ENCODE measurements around the gene RBM38.
A peak's percentile ranks its signal among the peaks of the same experiment; 100 is the strongest.

RBM38 gene

GRCh38 chr20:57442888-57443239 is 51.7 kb downstream of the RBM38 start:
- H3K9ac ChIP-seq (ENCODE audit: low read length), result no peak overlapping the region
- peaks cover 9% of the 10 kb centered on the region for H3K9me3 ChIP-seq (ENCODE audit: control insufficient read depth, low read length)

GRCh38 chr20:57443349-57444265 is 52.4 kb downstream of the RBM38 start:
- no peaks in the 10 kb centered on the region for H3K36me3 ChIP-seq (ENCODE audit: control insufficient read depth, insufficient read depth, low read length, severe bottlenecking)
- H3K27me3 ChIP-seq (replicated peaks; ENCODE audit: control insufficient read depth, insufficient read depth, low read length), result peaks cover 23% of the 10 kb centered on the region
- H3K9me3 ChIP-seq (ENCODE audit: control insufficient read depth, low read length), result peaks cover 9% of the 10 kb centered on the region
- H3K4me1 ChIP-seq (ENCODE audit: control insufficient read depth, insufficient read depth, low read length), result peaks cover 22% of the 10 kb centered on the region
- no peak for DNase-seq (ENCODE audit: low read depth)
- no peak overlapping the region for H3K4me3 ChIP-seq (ENCODE audit: low read length)
- H3K9ac ChIP-seq (ENCODE audit: low read length), result no peak overlapping the region

More at GRCh38 chr20:57442888-57443239, 51.7 kb downstream of the RBM38 start:
- H3K36me3 ChIP-seq (ENCODE audit: control insufficient read depth, insufficient read depth, low read length, severe bottlenecking), result no peaks in the 10 kb centered on the region
- H3K4me3 ChIP-seq (ENCODE audit: low read length), result no peak overlapping the region
- DNase-seq (ENCODE audit: low read depth), result no peak
- peaks cover 22% of the 10 kb centered on the region for H3K4me1 ChIP-seq (ENCODE audit: control insufficient read depth, insufficient read depth, low read length)
- peaks cover 21% of the 10 kb centered on the region for H3K27me3 ChIP-seq (replicated peaks; ENCODE audit: control insufficient read depth, insufficient read depth, low read length)

GRCh38 chr20:57444394-57445048 is 53.3 kb downstream of the RBM38 start:
- Histone ChIP-seq H3K27me3 (replicated peaks; ENCODE audit: control insufficient read depth, insufficient read depth, low read length) (peaks cover 32% of the 10 kb centered on the region), H3K36me3 (ENCODE audit: control insufficient read depth, insufficient read depth, low read length, severe bottlenecking) (no peaks in the 10 kb centered on the region), H3K4me1 (ENCODE audit: control insufficient read depth, insufficient read depth, low read length) (peaks cover 22% of the 10 kb centered on the region), H3K9me3 (ENCODE audit: control insufficient read depth, low read length) (peaks cover 9% of the 10 kb centered on the region), H3K9ac (ENCODE audit: low read length) (no peak overlapping the region), H3K4me3 (ENCODE audit: low read length) (no peak overlapping the region)
- no peak for DNase-seq (ENCODE audit: low read depth)

GRCh38 chr20:57445298-57445697 is 54.1 kb downstream of the RBM38 start:
- peaks cover 32% of the 10 kb centered on the region for H3K27me3 ChIP-seq (replicated peaks; ENCODE audit: control insufficient read depth, insufficient read depth, low read length)
- no peak overlapping the region for H3K9ac ChIP-seq (ENCODE audit: low read length)
- DNase-seq (ENCODE audit: low read depth), result peak; percentile 22
- H3K9me3 ChIP-seq (ENCODE audit: control insufficient read depth, low read length), result peaks cover 9% of the 10 kb centered on the region
- H3K36me3 ChIP-seq (ENCODE audit: control insufficient read depth, insufficient read depth, low read length, severe bottlenecking), result no peaks in the 10 kb centered on the region
- no peak overlapping the region for H3K4me3 ChIP-seq (ENCODE audit: low read length)
- peaks cover 20% of the 10 kb centered on the region for H3K4me1 ChIP-seq (ENCODE audit: control insufficient read depth, insufficient read depth, low read length)

GRCh38 chr20:57445774-57446173 is 54.6 kb downstream of the RBM38 start:
- peaks cover 9% of the 10 kb centered on the region for H3K9me3 ChIP-seq (ENCODE audit: control insufficient read depth, low read length)
- DNase-seq (ENCODE audit: low read depth), result no peak

GRCh38 chr20:57448764-57449354 is 57.7 kb downstream of the RBM38 start:
- peaks cover 9% of the 10 kb centered on the region for H3K9me3 ChIP-seq (ENCODE audit: control insufficient read depth, low read length)
- H3K27me3 ChIP-seq (replicated peaks; ENCODE audit: control insufficient read depth, insufficient read depth, low read length), result peaks cover 35% of the 10 kb centered on the region
- no peak overlapping the region for H3K9ac ChIP-seq (ENCODE audit: low read length)
- peaks cover 23% of the 10 kb centered on the region for H3K4me1 ChIP-seq (ENCODE audit: control insufficient read depth, insufficient read depth, low read length)
- no peaks in the 10 kb centered on the region for H3K36me3 ChIP-seq (ENCODE audit: control insufficient read depth, insufficient read depth, low read length, severe bottlenecking)
- H3K4me3 ChIP-seq (ENCODE audit: low read length), result no peak overlapping the region
- no peak for DNase-seq (ENCODE audit: low read depth)

More at GRCh38 chr20:57445774-57446173, 54.6 kb downstream of the RBM38 start:
- Histone ChIP-seq H3K4me3 (ENCODE audit: low read length) (no peak overlapping the region), H3K4me1 (ENCODE audit: control insufficient read depth, insufficient read depth, low read length) (peaks cover 18% of the 10 kb centered on the region), H3K9ac (ENCODE audit: low read length) (no peak overlapping the region), H3K27me3 (replicated peaks; ENCODE audit: control insufficient read depth, insufficient read depth, low read length) (peaks cover 32% of the 10 kb centered on the region), H3K36me3 (ENCODE audit: control insufficient read depth, insufficient read depth, low read length, severe bottlenecking) (no peaks in the 10 kb centered on the region)

- Histone ChIP-seq H3K9ac (ENCODE audit: low read length) (no peak overlapping the region), H3K4me3 (ENCODE audit: low read length) (no peak overlapping the region), H3K36me3 (ENCODE audit: control insufficient read depth, insufficient read depth, low read length, severe bottlenecking) (no peaks in the 10 kb centered on the region), H3K4me1 (ENCODE audit: control insufficient read depth, insufficient read depth, low read length) (peaks cover 23% of the 10 kb centered on the region), H3K27me3 (replicated peaks; ENCODE audit: control insufficient read depth, insufficient read depth, low read length) (peaks cover 42% of the 10 kb centered on the region), H3K9me3 (ENCODE audit: control insufficient read depth, low read length) (peaks cover 9% of the 10 kb centered on the region)
- DNase-seq (ENCODE audit: low read depth), result no peak
These were observed 58.5 kb downstream of the RBM38 start for GRCh38 chr20:57449398-57450354.

- Histone ChIP-seq H3K27me3 (replicated peaks; ENCODE audit: control insufficient read depth, insufficient read depth, low read length) (peaks cover 44% of the 10 kb centered on the region), H3K4me3 (ENCODE audit: low read length) (no peak overlapping the region), H3K9me3 (ENCODE audit: control insufficient read depth, low read length) (peaks cover 9% of the 10 kb centered on the region), H3K36me3 (ENCODE audit: control insufficient read depth, insufficient read depth, low read length, severe bottlenecking) (no peaks in the 10 kb centered on the region), H3K9ac (ENCODE audit: low read length) (no peak overlapping the region), H3K4me1 (ENCODE audit: control insufficient read depth, insufficient read depth, low read length) (peaks cover 20% of the 10 kb centered on the region)
- peak; percentile 12 for DNase-seq (ENCODE audit: low read depth)
These were observed 59.2 kb downstream of the RBM38 start for GRCh38 chr20:57450419-57450818.

GRCh38 chr20:57450931-57451330 is 59.7 kb downstream of the RBM38 start:
- Histone ChIP-seq H3K9ac (ENCODE audit: low read length) (no peak overlapping the region), H3K36me3 (ENCODE audit: control insufficient read depth, insufficient read depth, low read length, severe bottlenecking) (no peaks in the 10 kb centered on the region), H3K4me1 (ENCODE audit: control insufficient read depth, insufficient read depth, low read length) (peaks cover 18% of the 10 kb centered on the region), H3K27me3 (replicated peaks; ENCODE audit: control insufficient read depth, insufficient read depth, low read length) (peaks cover 44% of the 10 kb centered on the region), H3K9me3 (ENCODE audit: control insufficient read depth, low read length) (peaks cover 4% of the 10 kb centered on the region), H3K4me3 (ENCODE audit: low read length) (no peak overlapping the region)
- DNase-seq (ENCODE audit: low read depth), result no peak

GRCh38 chr20:57451431-57451794 is 60.2 kb downstream of the RBM38 start:
- no peak for DNase-seq (ENCODE audit: low read depth)
- peaks cover 44% of the 10 kb centered on the region for H3K27me3 ChIP-seq (replicated peaks; ENCODE audit: control insufficient read depth, insufficient read depth, low read length)
- no peak overlapping the region for H3K9ac ChIP-seq (ENCODE audit: low read length)
- H3K36me3 ChIP-seq (ENCODE audit: control insufficient read depth, insufficient read depth, low read length, severe bottlenecking), result no peaks in the 10 kb centered on the region
- H3K9me3 ChIP-seq (ENCODE audit: control insufficient read depth, low read length), result no peaks in the 10 kb centered on the region
- H3K4me3 ChIP-seq (ENCODE audit: low read length), result no peak overlapping the region
- H3K4me1 ChIP-seq (ENCODE audit: control insufficient read depth, insufficient read depth, low read length), result peaks cover 18% of the 10 kb centered on the region

All from adipocyte (in vitro differentiated cells).